ENCODE measurements around the gene TBCA. TPM values are rescaled to one million over a fixed set of nuclear protein-coding genes. Genes with fewer than 3 reads are reported as not detected.

TBCA gene
- total and polyA plus RNA-seq, 2 experiments from 2014 or later: 245 to 287 TPM

- Histone ChIP-seq H3K27ac (no peak overlapping the region), H3K36me3 (no peaks in the 10 kb centered on the region), H3K9me3 (ENCODE audit: low read depth) (no peaks in the 10 kb centered on the region), H3K4me3 (no peak overlapping the region), H3K27me3 (peaks cover 100% of the 10 kb centered on the region), H3K4me1 (ENCODE audit: low read depth) (no peaks in the 10 kb centered on the region)
- no peak for DNase-seq (ENCODE audit: low read depth in 1 of 2, low spot score in 1 of 2)
- no peak for TF ChIP-seq CTCF (IDR thresholded peaks at IDR 0.05; ENCODE audit: low read depth, low read length)
Observed at GRCh38 chr5:77643654-77644370, 132.3 kb downstream of the TBCA start.

- peaks cover 4% of the 10 kb centered on the region for H3K4me1 ChIP-seq (ENCODE audit: low read depth)
- DNase-seq (ENCODE audit: low read depth in 1 of 2, low spot score in 1 of 2): no peak
- no peaks in the 10 kb centered on the region for H3K9me3 ChIP-seq (ENCODE audit: low read depth)
- no peak for TF ChIP-seq CTCF (IDR thresholded peaks at IDR 0.05; ENCODE audit: low read depth, low read length)
- H3K27me3 ChIP-seq: peaks cover 100% of the 10 kb centered on the region
- no peak overlapping the region for H3K4me3 ChIP-seq
- no peak overlapping the region for H3K27ac ChIP-seq
- no peaks in the 10 kb centered on the region for H3K36me3 ChIP-seq
Observed at GRCh38 chr5:77642738-77643653, 133.1 kb downstream of the TBCA start.

DNA sequence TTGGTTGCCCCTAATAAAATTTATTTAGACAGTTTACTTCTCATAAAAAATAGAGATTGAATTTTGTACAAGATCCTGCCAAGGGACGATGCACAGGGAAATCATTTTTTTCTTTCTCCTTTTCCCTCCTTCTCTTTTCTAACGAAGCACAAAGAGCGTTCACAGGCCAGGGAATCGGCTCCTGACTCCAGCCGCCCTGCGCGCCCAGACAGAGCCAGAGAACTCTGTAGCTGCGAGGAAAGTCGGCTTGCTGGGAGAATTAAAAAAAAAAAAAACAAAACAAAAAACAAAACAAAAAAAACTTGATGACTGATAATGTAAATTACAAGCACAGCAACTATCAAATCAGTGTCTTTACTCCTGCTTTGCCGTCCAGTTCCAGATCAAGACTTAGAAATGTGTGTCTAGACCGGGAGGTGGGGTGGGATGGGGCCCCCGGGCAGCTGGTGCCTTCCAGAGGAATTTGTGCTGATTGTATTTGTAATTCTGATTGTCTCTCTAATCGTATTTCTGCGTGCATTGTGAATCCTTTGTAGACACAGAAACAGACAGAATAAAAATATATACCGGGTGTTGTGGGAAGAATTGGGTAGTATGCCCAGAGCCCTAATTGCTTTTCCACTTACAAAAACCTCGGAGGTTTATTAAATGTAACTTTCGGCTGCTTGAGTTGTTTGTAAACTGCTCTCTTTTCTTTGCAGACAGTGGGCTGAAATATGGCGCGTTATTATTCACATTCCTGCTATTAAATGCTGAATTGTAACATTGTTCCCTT, 134.0 kb downstream of the TBCA start:
- Histone ChIP-seq H3K27me3 (peaks cover 100% of the 10 kb centered on the region), H3K4me3 (no peak overlapping the region), H3K36me3 (no peaks in the 10 kb centered on the region), H3K9me3 (ENCODE audit: low read depth) (no peaks in the 10 kb centered on the region), H3K27ac (no peak overlapping the region), H3K4me1 (ENCODE audit: low read depth) (peaks cover 4% of the 10 kb centered on the region)
- no peak for DNase-seq (ENCODE audit: low read depth in 1 of 2, low spot score in 1 of 2)
- no peak for TF ChIP-seq CTCF (IDR thresholded peaks at IDR 0.05; ENCODE audit: low read depth, low read length)

DNA sequence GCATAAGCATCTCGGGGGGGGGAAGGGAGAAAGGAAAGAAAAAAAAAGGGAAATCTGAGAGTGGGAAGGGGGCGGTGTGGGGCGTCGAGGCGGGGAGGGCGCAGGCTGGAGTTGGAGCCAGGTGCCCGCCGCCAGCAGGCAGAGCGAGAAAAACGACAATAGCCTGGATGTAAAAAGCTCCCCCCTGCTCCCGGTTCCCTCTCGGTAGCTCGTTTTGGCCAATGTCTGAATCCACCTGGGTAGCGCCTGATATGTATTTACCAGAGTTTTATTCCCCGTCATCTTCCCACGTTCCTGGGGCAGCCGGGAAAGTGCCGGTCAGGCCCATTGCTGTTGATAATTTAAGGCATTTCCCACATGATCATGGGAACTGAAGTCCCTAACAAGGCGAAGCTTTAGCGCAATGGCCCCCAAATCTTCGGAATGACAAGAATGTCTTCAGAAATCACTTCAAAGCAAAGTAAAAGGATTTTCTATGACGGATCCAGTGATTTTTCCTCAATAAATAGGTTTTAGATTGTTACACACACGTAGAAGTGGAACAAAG, 134.7 kb downstream of the TBCA start:
- no peak for DNase-seq (ENCODE audit: low read depth in 1 of 2, low spot score in 1 of 2)
- H3K36me3 ChIP-seq: no peaks in the 10 kb centered on the region
- no peak overlapping the region for H3K4me3 ChIP-seq
- no peaks in the 10 kb centered on the region for H3K9me3 ChIP-seq (ENCODE audit: low read depth)
- H3K27ac ChIP-seq: no peak overlapping the region
- H3K27me3 ChIP-seq: peaks cover 100% of the 10 kb centered on the region
- H3K4me1 ChIP-seq (ENCODE audit: low read depth): peaks cover 4% of the 10 kb centered on the region
- no peak for TF ChIP-seq CTCF (IDR thresholded peaks at IDR 0.05; ENCODE audit: low read depth, low read length)

Other genes starting within 250 kb of the TBCA start
- gene OTP, start 137.6 kb downstream of the TBCA start, total RNA-seq: not detected in 2 replicates
- not detected in 2 replicates for gene OTP, start 137.6 kb downstream of the TBCA start, polyA plus RNA-seq

Data from cardiac muscle cell (in vitro differentiated cells and primary cell).